ENCODE data around the gene BACE2. TPM values are rescaled to one million over a fixed set of nuclear protein-coding genes. Genes with fewer than 3 reads are reported as not detected.

Gene BACE2
- total and polyA plus RNA-seq, 2 donors (not counting 1 experiment from before 2014, with no cell fraction given): 18.4 to 40.8 TPM

DNA sequence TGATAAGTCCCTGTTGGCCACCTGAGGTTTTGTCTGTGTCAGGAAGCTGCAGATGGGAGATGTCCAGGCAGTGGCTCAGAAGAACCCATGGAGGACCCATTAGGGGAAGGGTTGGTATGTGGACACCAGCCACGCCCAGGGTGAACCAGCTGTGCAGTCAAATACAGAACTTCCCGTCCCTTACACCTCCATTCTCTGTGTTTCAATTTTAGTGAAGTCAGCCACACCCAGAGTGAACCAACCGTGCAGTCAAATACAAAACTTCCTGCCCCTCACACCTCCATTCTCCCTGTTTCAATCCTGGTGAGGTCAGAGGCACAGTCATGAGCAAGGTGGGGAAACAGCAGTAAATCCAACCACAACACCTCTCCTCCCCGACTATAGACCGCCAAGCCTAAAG is 27.4 kb downstream of the BACE2 start:
- peak overlapping the region; percentile 68 for H3K4me3 Mint-ChIP-seq
- H3K27me3 Mint-ChIP-seq: no peaks in the 10 kb centered on the region
- peak overlapping the region; percentile 62 to 67 for H3K27ac ChIP-seq (ENCODE audit: low read length in 2 of 2)
- peak overlapping the region; percentile 29 for H2AFZ ChIP-seq (ENCODE audit: insufficient read depth, low read depth, low read length, poor library complexity, severe bottlenecking)
- DNase-seq: peak; percentile 53
- H3K4me2 ChIP-seq (replicated peaks; ENCODE audit: low read depth, low read length, poor library complexity, severe bottlenecking): peak overlapping the region; percentile 55
- H3K27me3 ChIP-seq (replicated peaks in 1 of 4; ENCODE audit: control extremely low read depth in 1 of 4, control insufficient read depth in 3 of 4, insufficient read depth in 4 of 4, low read length in 3 of 4): no peaks in the 10 kb centered on the region
- peaks cover 0 to 9% (median 5%) of the 10 kb centered on the region in 3 donors for H3K9me3 ChIP-seq (ENCODE audit: control extremely low read depth in 1 of 3, control insufficient read depth in 2 of 3, insufficient read depth in 1 of 3, low read length in 2 of 3)
- peaks cover 38 to 61% of the 10 kb centered on the region in 2 donors for H3K4me1 ChIP-seq (ENCODE audit: control insufficient read depth in 2 of 2, insufficient read depth in 2 of 2, low read length in 2 of 2)
- H3K36me3 ChIP-seq (replicated peaks in 1 of 2; ENCODE audit: control extremely low read depth in 1 of 2, control insufficient read depth in 1 of 2, extremely low read depth in 1 of 2, insufficient read depth in 2 of 2, low read length in 1 of 2): no peaks in the 10 kb centered on the region
- WGBS (ENCODE audit: insufficient coverage): 30% methylated on average over 2 of the region's 5 CpGs
- peak; percentile 83 for ATAC-seq (ENCODE audit: low read depth)
- intact Hi-C loops (cut with micrococcal nuclease): loop anchor here (5.0 kb wide), 1 partner anchor 37 kb away; no protein-coding TSS in a partner anchor
- peaks cover 72% of the 10 kb centered on the region for H3K4me1 Mint-ChIP-seq
- TF ChIP-seq EZH2 (IDR thresholded peaks at IDR 0.05; ENCODE audit: borderline replicate concordance, insufficient read depth, low read depth, low read length, poor library complexity, severe bottlenecking): no peak
- TF ChIP-seq, protein P1, sequence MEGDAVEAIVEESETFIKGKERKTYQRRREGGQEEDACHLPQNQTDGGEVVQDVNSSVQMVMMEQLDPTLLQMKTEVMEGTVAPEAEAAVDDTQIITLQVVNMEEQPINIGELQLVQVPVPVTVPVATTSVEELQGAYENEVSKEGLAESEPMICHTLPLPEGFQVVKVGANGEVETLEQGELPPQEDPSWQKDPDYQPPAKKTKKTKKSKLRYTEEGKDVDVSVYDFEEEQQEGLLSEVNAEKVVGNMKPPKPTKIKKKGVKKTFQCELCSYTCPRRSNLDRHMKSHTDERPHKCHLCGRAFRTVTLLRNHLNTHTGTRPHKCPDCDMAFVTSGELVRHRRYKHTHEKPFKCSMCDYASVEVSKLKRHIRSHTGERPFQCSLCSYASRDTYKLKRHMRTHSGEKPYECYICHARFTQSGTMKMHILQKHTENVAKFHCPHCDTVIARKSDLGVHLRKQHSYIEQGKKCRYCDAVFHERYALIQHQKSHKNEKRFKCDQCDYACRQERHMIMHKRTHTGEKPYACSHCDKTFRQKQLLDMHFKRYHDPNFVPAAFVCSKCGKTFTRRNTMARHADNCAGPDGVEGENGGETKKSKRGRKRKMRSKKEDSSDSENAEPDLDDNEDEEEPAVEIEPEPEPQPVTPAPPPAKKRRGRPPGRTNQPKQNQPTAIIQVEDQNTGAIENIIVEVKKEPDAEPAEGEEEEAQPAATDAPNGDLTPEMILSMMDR (IDR thresholded peaks at IDR 0.05): no peak
- ChIA-PET CTCF (interaction anchor here (1.7 kb wide), 2 partner anchors 24 to 26 kb away, joined by 9 to 12 read pairs; partner anchors contain the start of gene BACE2), POLR2A (no interaction called here)
- no peaks in the 10 kb centered on the region for H3K9me3 Mint-ChIP-seq (ENCODE audit: insufficient read depth)
- peak overlapping the region; percentile 91 for H3K27ac Mint-ChIP-seq
- H3K79me2 ChIP-seq (ENCODE audit: control insufficient read depth, insufficient read depth, low read length): no peaks in the 10 kb centered on the region
- H4K20me1 ChIP-seq (ENCODE audit: control insufficient read depth, insufficient read depth, low read length, poor library complexity, severe bottlenecking): no peaks in the 10 kb centered on the region
- peak overlapping the region; percentile 15 for H3K9ac ChIP-seq (ENCODE audit: low read length)
- peak overlapping the region in 1 of 5 experiments; percentile 21 for H3K4me3 ChIP-seq (ENCODE audit: control extremely low read depth in 1 of 5, extremely low read depth in 1 of 5, insufficient read depth in 1 of 5, low read depth in 2 of 5, low read length in 4 of 5)

DNA sequence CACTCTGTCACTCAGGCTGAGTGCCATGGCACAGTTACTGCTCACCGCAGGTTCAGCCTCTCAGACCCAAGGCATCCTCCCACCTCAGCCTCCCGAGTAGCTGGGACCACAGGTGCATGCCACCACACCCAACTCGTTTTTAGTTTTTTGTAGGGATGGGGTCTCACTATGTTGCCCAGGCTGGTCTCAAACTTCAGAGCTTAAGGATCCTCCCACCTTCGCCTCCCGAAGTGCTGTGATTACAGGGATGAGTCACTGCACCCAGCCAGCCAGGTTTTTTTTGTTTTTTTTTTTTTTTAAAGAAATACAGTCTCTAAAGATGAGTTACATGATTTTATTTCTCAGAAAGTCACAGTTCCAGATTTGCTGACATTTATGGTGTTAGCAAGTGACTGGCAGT is 29.0 kb downstream of the BACE2 start:
- Histone ChIP-seq H3K4me3 (ENCODE audit: control extremely low read depth in 1 of 5, extremely low read depth in 1 of 5, insufficient read depth in 1 of 5, low read depth in 2 of 5, low read length in 4 of 5) (no peak overlapping the region), H3K36me3 (replicated peaks in 1 of 2; ENCODE audit: control extremely low read depth in 1 of 2, control insufficient read depth in 1 of 2, extremely low read depth in 1 of 2, insufficient read depth in 2 of 2, low read length in 1 of 2) (no peaks in the 10 kb centered on the region), H3K27ac (ENCODE audit: low read length in 2 of 2) (no peak overlapping the region), H3K4me2 (replicated peaks; ENCODE audit: low read depth, low read length, poor library complexity, severe bottlenecking) (no peak overlapping the region), H3K9me3 (ENCODE audit: control extremely low read depth in 1 of 3, control insufficient read depth in 2 of 3, insufficient read depth in 1 of 3, low read length in 2 of 3) (peaks cover 0 to 9% (median 5%) of the 10 kb centered on the region in 3 donors), H3K27me3 (replicated peaks in 1 of 4; ENCODE audit: control extremely low read depth in 1 of 4, control insufficient read depth in 3 of 4, insufficient read depth in 4 of 4, low read length in 3 of 4) (no peaks in the 10 kb centered on the region), H3K9ac (ENCODE audit: low read length) (no peak overlapping the region), H4K20me1 (ENCODE audit: control insufficient read depth, insufficient read depth, low read length, poor library complexity, severe bottlenecking) (no peaks in the 10 kb centered on the region), H2AFZ (ENCODE audit: insufficient read depth, low read depth, low read length, poor library complexity, severe bottlenecking) (no peak overlapping the region), H3K4me1 (ENCODE audit: control insufficient read depth in 2 of 2, insufficient read depth in 2 of 2, low read length in 2 of 2) (peaks cover 38 to 61% of the 10 kb centered on the region in 2 donors), H3K79me2 (ENCODE audit: control insufficient read depth, insufficient read depth, low read length) (peaks cover 2% of the 10 kb centered on the region)
- Mint-ChIP-seq H3K27me3 (no peaks in the 10 kb centered on the region), H3K4me3 (no peak overlapping the region), H3K27ac (no peak overlapping the region), H3K4me1 (peaks cover 69% of the 10 kb centered on the region), H3K9me3 (ENCODE audit: insufficient read depth) (no peaks in the 10 kb centered on the region)
- no peak for DNase-seq
- intact Hi-C loops (cut with micrococcal nuclease): loop anchor here (5.0 kb wide), 1 partner anchor 35 kb away; no protein-coding TSS in a partner anchor
- 100% methylated on average over 1 of the region's 5 CpGs for WGBS (ENCODE audit: insufficient coverage)
- TF ChIP-seq, protein P1 (IDR thresholded peaks at IDR 0.05): no peak
- TF ChIP-seq EZH2 (IDR thresholded peaks at IDR 0.05; ENCODE audit: borderline replicate concordance, insufficient read depth, low read depth, low read length, poor library complexity, severe bottlenecking): no peak
- ChIA-PET CTCF (no interaction called here), POLR2A (no interaction called here)
- no peak for ATAC-seq (ENCODE audit: low read depth)
